H1 (cell line): ENCODE measurements around the gene SHROOM4. TPM values are rescaled to one million over a fixed set of nuclear protein-coding genes. Genes with fewer than 3 reads are reported as not detected.
A peak's percentile ranks its signal among the peaks of the same experiment; 100 is the strongest.

Experiments
- CTCF ChIA-PET: fragments of 300-600 bp; sonication (Branson Sonifier 250); formaldehyde crosslinking; loops from one replicate; lab custom pipeline; 2021; ENCODE audit not compliant: partially characterized antibody; lab: Charles Lee
- POLR2A ChIA-PET: fragments of 300-600 bp; sonication (Branson Sonifier 250); formaldehyde crosslinking; loops from one replicate; lab custom pipeline; 2021; ENCODE audit warnings: inconsistent platforms; ENCODE audit not compliant: partially characterized antibody; lab: Charles Lee
- DNase-seq, 2 experiments: peaks; one replicate each; pipeline versions ENCODE4 v3.0.0 to v3.0.0-alpha.2; 2010 to 2022; ENCODE audit warnings: low spot score in 2 of 2, low read depth in 1 of 2, mixed read lengths in 1 of 2
- FAIRE-seq: peaks from 2 replicates; lab custom pipeline; 2011; peaks lifted over from hg19 to GRCh38; lab: Jason Lieb, UNC
- H2AFZ ChIP-seq: 2 replicates; pipeline ENCODE4 v1.8.1; 2012; ENCODE audit warnings: low read length, inconsistent platforms
- H2AK5ac ChIP-seq: 2 replicates; pipeline ENCODE4 v1.6.1; 2013; ENCODE audit warnings: low read depth, low read length
- H2BK120ac ChIP-seq: replicated peaks from 2 replicates; pipeline ENCODE3; 2013; ENCODE audit warnings: low read depth, low read length, inconsistent platforms
- H2BK12ac ChIP-seq: 2 replicates; pipeline ENCODE4 v1.6.1; 2013; ENCODE audit warnings: low read depth, low read length
- H2BK15ac ChIP-seq: 2 replicates; pipeline ENCODE4 v1.6.1; 2013; ENCODE audit warnings: low read length
- H2BK20ac ChIP-seq: 2 replicates; pipeline ENCODE4 v1.6.1; 2013; ENCODE audit warnings: low read length
- H2BK5ac ChIP-seq: 2 replicates; pipeline ENCODE4 v1.6.1; 2013; ENCODE audit warnings: low read depth, low read length
- H3K14ac ChIP-seq: 2 replicates; pipeline ENCODE4 v1.6.1; 2013; ENCODE audit warnings: inconsistent platforms; ENCODE audit not compliant: insufficient read length
- H3K18ac ChIP-seq: 2 replicates; pipeline ENCODE4 v1.6.1; 2013; ENCODE audit warnings: low read length; ENCODE audit errors: extremely low read depth
- H3K23ac ChIP-seq: 2 replicates; pipeline ENCODE4 v1.6.1; 2013; ENCODE audit warnings: inconsistent platforms; ENCODE audit not compliant: insufficient read length
- H3K23me2 ChIP-seq: 2 replicates; pipeline ENCODE4 v1.6.1; 2013; ENCODE audit warnings: low read depth, low read length
- H3K27ac ChIP-seq: 2 replicates; pipeline ENCODE4 v1.6.1; 2011; ENCODE audit warnings: low read depth, low read length, inconsistent platforms
- H3K27me3 ChIP-seq, 4 experiments: replicated peaks in 1 of 4; 1 replicate in 1 of 4; 2 replicates in 3 of 4; pipeline versions ENCODE4 v1.6.1 to v1.8.1; 2011 to 2013; ENCODE audit warnings: low read length in 3 of 4, mild to moderate bottlenecking in 3 of 4, inconsistent platforms in 2 of 4, mixed read lengths in 2 of 4, moderate library complexity in 1 of 4; ENCODE audit not compliant: control insufficient read depth in 3 of 4, insufficient read depth in 3 of 4; ENCODE audit errors: extremely low read depth in 1 of 4
- H3K36me3 ChIP-seq, 4 experiments: 2 replicates each; pipeline versions ENCODE4 v1.6.1 to v1.8.1; 2011 to 2013; ENCODE audit warnings: mild to moderate bottlenecking in 4 of 4, low read length in 3 of 4, moderate library complexity in 2 of 4, control low read depth in 1 of 4, inconsistent platforms in 1 of 4; ENCODE audit not compliant: insufficient read depth in 4 of 4, control insufficient read depth in 2 of 4
- H3K4ac ChIP-seq: replicated peaks from 2 replicates; pipeline ENCODE3; 2013; ENCODE audit warnings: low read length, low read depth, mixed read lengths, inconsistent platforms; ENCODE audit not compliant: insufficient read length
- H3K4me1 ChIP-seq, 4 experiments: replicated peaks in 1 of 4; 1 replicate in 1 of 4; 2 replicates in 3 of 4; pipeline versions ENCODE4 v1.6.1 to v1.8.1; 2011 to 2013; ENCODE audit warnings: low read length in 3 of 4, inconsistent platforms in 2 of 4, mixed read lengths in 1 of 4; ENCODE audit not compliant: insufficient read depth in 4 of 4, control insufficient read depth in 3 of 4
- H3K4me2 ChIP-seq, 2 experiments: 2 replicates each; pipeline versions ENCODE4 v1.6.1 to v1.8.1; 2011 to 2013; ENCODE audit warnings: low read depth in 2 of 2, low read length in 2 of 2, control low read depth in 1 of 2, inconsistent platforms in 1 of 2, mild to moderate bottlenecking in 1 of 2; ENCODE audit not compliant: insufficient read depth in 1 of 2
- H3K4me3 ChIP-seq, 4 experiments: fragments of 200-600, 300-600 bp in 1 of 4; sonication (generic), shearing (Covaris generic), sonication (Bioruptor Twin) in 1 of 4; 2 replicates each; pipeline versions ENCODE4 v1.5.1 to v1.8.1; 2011 to 2016; ENCODE audit warnings: low read length in 4 of 4, low read depth in 3 of 4, control low read depth in 2 of 4, inconsistent platforms in 2 of 4, mild to moderate bottlenecking in 2 of 4, mixed read lengths in 1 of 4, moderate library complexity in 1 of 4; ENCODE audit not compliant: insufficient read depth in 2 of 4; ENCODE audit errors: extremely low read depth in 1 of 4
- H3K56ac ChIP-seq: replicated peaks from 2 replicates; pipeline ENCODE3; 2013; ENCODE audit warnings: low read depth, mild to moderate bottlenecking, mixed read lengths, low read length, inconsistent platforms; ENCODE audit not compliant: insufficient read length
- H3K79me1 ChIP-seq: 2 replicates; pipeline ENCODE4 v1.6.1; 2013; ENCODE audit warnings: low read depth, low read length, control low read depth
- H3K79me2 ChIP-seq, 2 experiments: 2 replicates each; pipeline versions ENCODE4 v1.6.1 to v1.8.1; 2012 to 2013; ENCODE audit warnings: low read length in 2 of 2, mild to moderate bottlenecking in 2 of 2, inconsistent platforms in 1 of 2; ENCODE audit not compliant: insufficient read depth in 2 of 2, control insufficient read depth in 1 of 2
- H3K9ac ChIP-seq, 4 experiments: replicated peaks in 1 of 4; 1 replicate in 1 of 4; 2 replicates in 3 of 4; pipeline versions ENCODE4 v1.6.1 to v1.8.1; 2011 to 2013; ENCODE audit warnings: low read depth in 3 of 4, low read length in 3 of 4, control low read depth in 2 of 4, mild to moderate bottlenecking in 2 of 4, moderate library complexity in 2 of 4, inconsistent platforms in 1 of 4; ENCODE audit errors: extremely low read depth in 1 of 4
- H3K9me3 ChIP-seq, 2 experiments: 2 replicates each; pipeline versions ENCODE4 v1.6.1 to v1.8.1; 2012 to 2013; ENCODE audit warnings: mild to moderate bottlenecking in 2 of 2, moderate library complexity in 2 of 2, control low read depth in 1 of 2, inconsistent platforms in 1 of 2, low read depth in 1 of 2, low read length in 1 of 2, mixed read lengths in 1 of 2; ENCODE audit not compliant: insufficient read depth in 2 of 2
- H4K20me1 ChIP-seq, 2 experiments: replicated peaks in 1 of 2; 2 replicates each; pipeline versions ENCODE3 to v1.8.1; 2011 to 2013; ENCODE audit warnings: inconsistent platforms in 2 of 2, low read length in 2 of 2, mild to moderate bottlenecking in 1 of 2; ENCODE audit not compliant: insufficient read depth in 2 of 2, control insufficient read depth in 1 of 2
- H4K5ac ChIP-seq: 2 replicates; pipeline ENCODE4 v1.6.1; 2013; ENCODE audit warnings: low read length, low read depth, mixed read lengths, inconsistent platforms; ENCODE audit not compliant: insufficient read length
- H4K8ac ChIP-seq: 2 replicates; pipeline ENCODE4 v1.8.0; 2013; ENCODE audit warnings: mild to moderate bottlenecking, moderate library complexity, low read length, inconsistent platforms; ENCODE audit not compliant: insufficient read depth; ENCODE audit errors: extremely low read depth
- H4K91ac ChIP-seq: replicated peaks from 2 replicates; pipeline ENCODE3; 2013; ENCODE audit warnings: low read length, mixed read lengths, inconsistent platforms; ENCODE audit not compliant: insufficient read length
- KDM5A ChIP-seq: fragments of 200-600 bp; IDR thresholded peaks from 2 replicates; pipeline ENCODE4 v1.7.1; 2012; ENCODE audit warnings: mild to moderate bottlenecking, low read length, inconsistent platforms, mixed read lengths
- PHF8 ChIP-seq: fragments of 200-600 bp; sonication (generic); conservative IDR thresholded peaks from 2 replicates; pipeline ENCODE4 v1.7.1; 2012; ENCODE audit warnings: low read depth, mild to moderate bottlenecking, inconsistent platforms, low read length, moderate library complexity
- RBBP5 ChIP-seq: IDR thresholded peaks from 2 replicates; pipeline ENCODE4 v1.7.1; 2012; ENCODE audit warnings: low read depth, mild to moderate bottlenecking, inconsistent platforms, low read length, moderate library complexity, borderline replicate concordance
- TAF7 ChIP-seq: optimal IDR thresholded peaks from 2 replicates; pipeline ENCODE3; 2011; ENCODE audit warnings: low read depth, mild to moderate bottlenecking, inconsistent platforms, low read length, moderate library complexity, borderline replicate concordance
- WGBS, 2 experiments: shearing (Covaris generic) in 1 of 2; methylation state at CpG; one replicate each; pipeline versions ENCODE4 v1.1.6 to v1.1.7; 2013 to 2015; ENCODE audit warnings: low lambda C conversion rate in 2 of 2, mixed read lengths in 2 of 2, inconsistent platforms in 1 of 2, low coverage in 1 of 2, missing lambda C conversion rate in 1 of 2; ENCODE audit not compliant: insufficient replicate concordance in 2 of 2, insufficient coverage in 1 of 2, insufficient read length in 1 of 2; ENCODE audit errors: extremely low coverage in 1 of 2, missing lambda C conversion rate in 1 of 2; 5-methylcytosine and 5-hydroxymethylcytosine counted together
- polyA plus RNA-seq, 7 experiments: library from polyadenylated mRNA; depleted of rRNA in 3 of 7; stranded (reverse) in 5 of 7; unstranded in 2 of 7; fragments of >200 nt in 5 of 7; fragments of 200-250 nt in 2 of 7; gene quantifications; 1 replicate in 5 of 7; 2 replicates in 1 of 7; 4 replicates in 1 of 7; pipeline versions ENCODE4 v1.2.1 to v1.2.3, GENCODE V29; 2011 to 2013; ENCODE audit warnings: missing spikeins in 2 of 7, mixed read lengths in 2 of 7
- total RNA-seq: library from RNA; stranded (reverse); fragmentation: NEBNext Ultra II Directional; extraction: Animal tissue kit (Norgen Biotek cat#: 25700); gene quantifications from 2 replicates; pipeline ENCODE4 v1.2.1, GENCODE V29; 2021
- TF ChIP-seq, protein P1 (sequence below): IDR thresholded peaks from 2 replicates; pipeline ENCODE4 v1.6.1; 2011; ENCODE audit warnings: low read depth, mild to moderate bottlenecking, low read length; ENCODE audit not compliant: insufficient read depth

SHROOM4 gene
- total and polyA plus RNA-seq, 2 of the 8 experiments (the other 6 are each of a cell fraction or from before 2014, with no cell fraction given): 1.6 to 5.6 TPM

DNA sequence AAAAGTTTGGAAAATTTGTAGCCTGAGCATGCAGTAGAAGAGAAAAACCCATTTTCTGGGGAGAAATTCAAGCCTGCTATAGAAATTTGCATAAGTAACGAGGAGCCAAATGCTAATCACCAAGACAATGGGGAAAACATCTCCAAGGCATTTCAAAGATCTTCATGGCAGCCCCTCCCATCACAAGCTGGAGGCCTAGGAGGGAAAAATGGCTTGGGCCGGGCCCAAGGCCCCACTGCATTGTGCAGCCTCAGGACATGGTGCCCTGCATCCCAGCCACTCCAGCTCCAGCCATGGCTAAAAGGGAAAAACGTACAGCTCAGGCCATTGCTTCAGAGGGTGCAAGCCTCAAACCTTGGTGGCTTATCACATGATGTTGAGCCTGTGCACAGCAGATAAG is 87.7 kb downstream of the SHROOM4 start:
- Histone ChIP-seq H2BK20ac (no peak overlapping the region), H3K4me3 (no peak overlapping the region), H2AFZ (no peak overlapping the region), H3K56ac (no peak overlapping the region), H2BK12ac (no peak overlapping the region; the same call in 1 of the 2 replicates), H3K9ac (no peak overlapping the region), H3K14ac (no peak overlapping the region), H3K36me3 (no peaks in the 10 kb centered on the region), H3K27ac (no peak overlapping the region), H4K91ac (peak overlapping the region; percentile 54), H3K4me2 (no peak overlapping the region), H2AK5ac (no peak overlapping the region), H3K79me2 (no peaks in the 10 kb centered on the region), H4K8ac (no peak overlapping the region), H3K18ac (peak overlapping the region; percentile 48), H4K5ac (no peak overlapping the region), H2BK120ac (no peak overlapping the region), H3K4ac (no peak overlapping the region), H3K4me1 (peaks cover 1 to 12% (median 3%) of the 10 kb centered on the region in 4 experiments; a peak in 5 of 7 replicates), H2BK15ac (no peak overlapping the region), H4K20me1 (no peaks in the 10 kb centered on the region), H3K9me3 (no peaks in the 10 kb centered on the region), H3K79me1 (no peaks in the 10 kb centered on the region), H2BK5ac (peak overlapping the region; percentile 75; the same call in 1 of the 2 replicates), H3K27me3 (no peaks in the 10 kb centered on the region), H3K23ac (no peak overlapping the region), H3K23me2 (no peaks in the 10 kb centered on the region)
- DNase-seq (no peak), FAIRE-seq (no peak)
- no peak for TF ChIP-seq TAF7
- no peak for TF ChIP-seq PHF8
- TF ChIP-seq, protein P1, sequence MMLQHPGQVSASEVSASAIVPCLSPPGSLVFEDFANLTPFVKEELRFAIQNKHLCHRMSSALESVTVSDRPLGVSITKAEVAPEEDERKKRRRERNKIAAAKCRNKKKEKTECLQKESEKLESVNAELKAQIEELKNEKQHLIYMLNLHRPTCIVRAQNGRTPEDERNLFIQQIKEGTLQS: no peak
- no peak for TF ChIP-seq RBBP5
- TF ChIP-seq KDM5A: no peak
- WGBS, 2 experiments: 31% methylated on average over 2 of the region's 3 CpGs; no CpG with 5 or more reads in 1 of the 2 experiments
- POLR2A ChIA-PET: interaction anchor here (1.2 kb wide), 1 partner anchor 68 kb away, joined by 3 read pairs; no protein-coding TSS in a partner anchor
- CTCF ChIA-PET: interaction anchor here (1.5 to 2.2 kb wide), 2 partner anchors 21 to 45 kb away, joined by 4 to 7 read pairs; no protein-coding TSS in a partner anchor
